IMR-90 (cell line): ENCODE results near the gene YPEL5.

ENCODE experiments used
- CHD1 ChIP-seq: IDR thresholded peaks from 2 replicates; pipeline ENCODE4 v1.6.1; 2012; ENCODE audit warnings: low read depth, low read length, improper control_type of control experiment
- FOS ChIP-seq: fragments of 150-350 bp; IDR thresholded peaks from 2 replicates; pipeline ENCODE4 v1.6.1; 2016; ENCODE audit warnings: low read depth, low read length
- MAFK ChIP-seq: IDR thresholded peaks from 2 replicates; pipeline ENCODE4 v1.6.1; 2012; ENCODE audit warnings: low read depth, low read length, improper control_type of control experiment
- MAZ ChIP-seq: IDR thresholded peaks from 2 replicates; pipeline ENCODE4 v1.6.1; 2012; ENCODE audit warnings: low read depth, mild to moderate bottlenecking, low read length, improper control_type of control experiment, moderate library complexity, borderline replicate concordance
- MXI1 ChIP-seq: IDR thresholded peaks from 2 replicates; pipeline ENCODE4 v1.6.1; 2012; ENCODE audit warnings: low read depth, mild to moderate bottlenecking, low read length, moderate library complexity, borderline replicate concordance
- NFE2L2 ChIP-seq: fragments of 150-350 bp; IDR thresholded peaks from 2 replicates; pipeline ENCODE4 v1.6.1; 2016; ENCODE audit warnings: low read depth, mild to moderate bottlenecking, low read length
- POLR2A ChIP-seq: IDR thresholded peaks from 2 replicates; pipeline ENCODE4 v1.6.1; 2012; ENCODE audit warnings: mild to moderate bottlenecking, low read depth, low read length
- RAD21 ChIP-seq: IDR thresholded peaks from 2 replicates; pipeline ENCODE4 v1.6.1; 2012; ENCODE audit warnings: low read length, improper control_type of control experiment
- RCOR1 ChIP-seq: IDR thresholded peaks from 2 replicates; pipeline ENCODE4 v1.6.1; 2012; ENCODE audit warnings: mild to moderate bottlenecking, low read length, improper control_type of control experiment; ENCODE audit not compliant: insufficient replicate concordance
- RFX5 ChIP-seq: IDR thresholded peaks from 2 replicates; pipeline ENCODE4 v1.8.0; 2012; ENCODE audit warnings: low read depth, mild to moderate bottlenecking, low read length, moderate library complexity
- SMC3 ChIP-seq: fragments of 150-350 bp; IDR thresholded peaks from 2 replicates; pipeline ENCODE4 v1.6.1; 2016; ENCODE audit warnings: low read depth, mild to moderate bottlenecking, antibody characterized with exemption, low read length, moderate library complexity
- TF ChIP-seq, protein P1 (sequence below): conservative IDR thresholded peaks from 2 replicates; pipeline ENCODE4 v1.5.1; 2012; ENCODE audit warnings: mild to moderate bottlenecking, low read depth, low read length, improper control_type of control experiment
- TF ChIP-seq, protein P2 (sequence below): fragments of 150-350 bp; IDR thresholded peaks from 2 replicates; pipeline ENCODE4 v1.6.1; 2017; ENCODE audit warnings: mild to moderate bottlenecking, antibody characterized with exemption, low read length, low read depth
- TF ChIP-seq, protein P3 (sequence below): fragments of 150-350 bp; IDR thresholded peaks from 2 replicates; pipeline ENCODE4 v1.6.1; 2016; ENCODE audit warnings: low read depth, mild to moderate bottlenecking, low read length, moderate library complexity, borderline replicate concordance

DNA sequence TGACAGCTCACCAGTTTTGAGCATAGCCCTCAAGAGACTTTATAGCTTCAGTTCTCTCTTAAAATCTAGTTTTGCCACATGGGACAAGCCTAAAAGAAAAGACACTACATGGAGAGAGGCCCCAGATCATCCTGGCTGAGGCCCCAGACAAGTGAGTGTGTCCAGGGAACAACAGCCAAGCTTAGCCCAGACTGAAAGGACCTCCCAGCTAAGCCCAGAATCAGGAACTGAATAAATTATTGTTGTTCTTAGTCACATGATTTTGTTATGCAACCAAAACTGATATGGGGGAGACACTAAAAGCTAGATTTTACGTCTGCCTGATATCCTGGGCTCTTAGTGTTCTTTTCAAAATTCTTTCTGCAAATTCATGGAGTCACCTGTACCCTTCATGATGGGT is 55.2 kb downstream of the YPEL5 start:
- TF ChIP-seq, protein P1, sequence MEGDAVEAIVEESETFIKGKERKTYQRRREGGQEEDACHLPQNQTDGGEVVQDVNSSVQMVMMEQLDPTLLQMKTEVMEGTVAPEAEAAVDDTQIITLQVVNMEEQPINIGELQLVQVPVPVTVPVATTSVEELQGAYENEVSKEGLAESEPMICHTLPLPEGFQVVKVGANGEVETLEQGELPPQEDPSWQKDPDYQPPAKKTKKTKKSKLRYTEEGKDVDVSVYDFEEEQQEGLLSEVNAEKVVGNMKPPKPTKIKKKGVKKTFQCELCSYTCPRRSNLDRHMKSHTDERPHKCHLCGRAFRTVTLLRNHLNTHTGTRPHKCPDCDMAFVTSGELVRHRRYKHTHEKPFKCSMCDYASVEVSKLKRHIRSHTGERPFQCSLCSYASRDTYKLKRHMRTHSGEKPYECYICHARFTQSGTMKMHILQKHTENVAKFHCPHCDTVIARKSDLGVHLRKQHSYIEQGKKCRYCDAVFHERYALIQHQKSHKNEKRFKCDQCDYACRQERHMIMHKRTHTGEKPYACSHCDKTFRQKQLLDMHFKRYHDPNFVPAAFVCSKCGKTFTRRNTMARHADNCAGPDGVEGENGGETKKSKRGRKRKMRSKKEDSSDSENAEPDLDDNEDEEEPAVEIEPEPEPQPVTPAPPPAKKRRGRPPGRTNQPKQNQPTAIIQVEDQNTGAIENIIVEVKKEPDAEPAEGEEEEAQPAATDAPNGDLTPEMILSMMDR, result no peak
- no peak for TF ChIP-seq POLR2A
- TF ChIP-seq MAFK, result no peak
- no peak for TF ChIP-seq NFE2L2
- no peak for TF ChIP-seq RAD21
- TF ChIP-seq SMC3, result no peak
- TF ChIP-seq, protein P2, sequence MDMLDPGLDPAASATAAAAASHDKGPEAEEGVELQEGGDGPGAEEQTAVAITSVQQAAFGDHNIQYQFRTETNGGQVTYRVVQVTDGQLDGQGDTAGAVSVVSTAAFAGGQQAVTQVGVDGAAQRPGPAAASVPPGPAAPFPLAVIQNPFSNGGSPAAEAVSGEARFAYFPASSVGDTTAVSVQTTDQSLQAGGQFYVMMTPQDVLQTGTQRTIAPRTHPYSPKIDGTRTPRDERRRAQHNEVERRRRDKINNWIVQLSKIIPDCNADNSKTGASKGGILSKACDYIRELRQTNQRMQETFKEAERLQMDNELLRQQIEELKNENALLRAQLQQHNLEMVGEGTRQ, result no peak
- no peak for TF ChIP-seq RFX5
- TF ChIP-seq MXI1, result no peak
- no peak for TF ChIP-seq RCOR1
- TF ChIP-seq, protein P3, sequence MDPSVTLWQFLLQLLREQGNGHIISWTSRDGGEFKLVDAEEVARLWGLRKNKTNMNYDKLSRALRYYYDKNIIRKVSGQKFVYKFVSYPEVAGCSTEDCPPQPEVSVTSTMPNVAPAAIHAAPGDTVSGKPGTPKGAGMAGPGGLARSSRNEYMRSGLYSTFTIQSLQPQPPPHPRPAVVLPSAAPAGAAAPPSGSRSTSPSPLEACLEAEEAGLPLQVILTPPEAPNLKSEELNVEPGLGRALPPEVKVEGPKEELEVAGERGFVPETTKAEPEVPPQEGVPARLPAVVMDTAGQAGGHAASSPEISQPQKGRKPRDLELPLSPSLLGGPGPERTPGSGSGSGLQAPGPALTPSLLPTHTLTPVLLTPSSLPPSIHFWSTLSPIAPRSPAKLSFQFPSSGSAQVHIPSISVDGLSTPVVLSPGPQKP, result no peak
- TF ChIP-seq MAZ, result no peak
- no peak for TF ChIP-seq CHD1
- no peak for TF ChIP-seq FOS
